ENCODE results near the gene ZDHHC16. TPM values are rescaled to one million over a fixed set of nuclear protein-coding genes. Genes with fewer than 3 reads are reported as not detected.

ZDHHC16 gene
- total RNA-seq, 1 experiment from 2014 or later = 64.5 TPM

DNA sequence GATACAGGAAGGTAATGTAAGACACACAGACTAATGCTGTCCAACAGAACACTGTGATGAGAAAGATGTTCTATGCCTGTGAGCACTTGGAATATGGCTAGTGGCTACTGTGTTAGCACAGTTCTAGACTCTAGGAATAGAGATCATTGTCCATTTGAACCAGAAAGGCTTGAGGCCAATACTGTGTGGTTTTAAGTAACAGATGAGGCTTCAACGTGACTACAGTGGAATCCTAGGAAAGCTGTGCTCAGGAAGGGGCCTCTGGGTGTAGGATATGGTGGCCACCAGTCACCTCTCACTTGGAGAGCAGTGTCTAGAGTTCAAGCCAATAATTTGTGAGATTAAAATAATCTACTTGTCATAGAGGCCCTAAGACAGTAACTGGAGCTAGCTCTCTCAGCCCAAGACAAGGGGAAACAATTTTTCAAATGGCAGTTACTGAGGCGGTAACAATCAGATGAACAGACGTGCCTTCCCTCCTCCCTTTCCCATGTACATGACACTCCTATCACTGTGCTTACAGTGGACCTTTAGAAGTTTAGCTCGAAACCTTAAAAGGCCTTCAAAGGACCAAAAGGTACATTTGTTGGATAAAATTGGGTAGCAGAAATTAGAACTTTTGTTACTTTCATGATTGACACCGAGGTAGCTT lies 10.2 kb downstream of the ZDHHC16 start:
- in situ Hi-C loops (cut with HindIII; ENCODE audit: low pct_unique_long_range_greater_than_20kb, low sequenced_read_pairs) (no loop called here), intact Hi-C loops (cut with micrococcal nuclease; ENCODE audit: unreplicated experiment) (no loop called here)
- Histone ChIP-seq H3K36me3 (ENCODE audit: control insufficient read depth, insufficient read depth, low read length) (peaks cover 24% of the 10 kb centered on the region), H3K9me3 (ENCODE audit: control insufficient read depth, insufficient read depth, low read depth, low read length) (no peaks in the 10 kb centered on the region), H3K4me1 (ENCODE audit: control insufficient read depth, insufficient read depth, low read length) (no peaks in the 10 kb centered on the region), H3K27ac (ENCODE audit: low read length) (no peak overlapping the region), H3K4me3 (ENCODE audit: low read depth in 2 of 2, low read length in 2 of 2) (no peak overlapping the region), H3K27me3 (ENCODE audit: control insufficient read depth, insufficient read depth, low read length) (no peaks in the 10 kb centered on the region)
- DNase-seq (ENCODE audit: low read depth, low spot score) = no peak
- TF ChIP-seq TCF7L2 (IDR thresholded peaks at IDR 0.05; ENCODE audit: low read depth, low read length) (no peak), SIN3A (IDR thresholded peaks at IDR 0.05; ENCODE audit: borderline replicate concordance, insufficient read depth, low read depth, low read length) (no peak), POLR2AphosphoS5 (IDR thresholded peaks at IDR 0.05; ENCODE audit: low read depth, low read length) (no peak)
- TF ChIP-seq, protein P1, sequence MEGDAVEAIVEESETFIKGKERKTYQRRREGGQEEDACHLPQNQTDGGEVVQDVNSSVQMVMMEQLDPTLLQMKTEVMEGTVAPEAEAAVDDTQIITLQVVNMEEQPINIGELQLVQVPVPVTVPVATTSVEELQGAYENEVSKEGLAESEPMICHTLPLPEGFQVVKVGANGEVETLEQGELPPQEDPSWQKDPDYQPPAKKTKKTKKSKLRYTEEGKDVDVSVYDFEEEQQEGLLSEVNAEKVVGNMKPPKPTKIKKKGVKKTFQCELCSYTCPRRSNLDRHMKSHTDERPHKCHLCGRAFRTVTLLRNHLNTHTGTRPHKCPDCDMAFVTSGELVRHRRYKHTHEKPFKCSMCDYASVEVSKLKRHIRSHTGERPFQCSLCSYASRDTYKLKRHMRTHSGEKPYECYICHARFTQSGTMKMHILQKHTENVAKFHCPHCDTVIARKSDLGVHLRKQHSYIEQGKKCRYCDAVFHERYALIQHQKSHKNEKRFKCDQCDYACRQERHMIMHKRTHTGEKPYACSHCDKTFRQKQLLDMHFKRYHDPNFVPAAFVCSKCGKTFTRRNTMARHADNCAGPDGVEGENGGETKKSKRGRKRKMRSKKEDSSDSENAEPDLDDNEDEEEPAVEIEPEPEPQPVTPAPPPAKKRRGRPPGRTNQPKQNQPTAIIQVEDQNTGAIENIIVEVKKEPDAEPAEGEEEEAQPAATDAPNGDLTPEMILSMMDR (IDR thresholded peaks at IDR 0.05) = no peak
- TF ChIP-seq, protein P2, sequence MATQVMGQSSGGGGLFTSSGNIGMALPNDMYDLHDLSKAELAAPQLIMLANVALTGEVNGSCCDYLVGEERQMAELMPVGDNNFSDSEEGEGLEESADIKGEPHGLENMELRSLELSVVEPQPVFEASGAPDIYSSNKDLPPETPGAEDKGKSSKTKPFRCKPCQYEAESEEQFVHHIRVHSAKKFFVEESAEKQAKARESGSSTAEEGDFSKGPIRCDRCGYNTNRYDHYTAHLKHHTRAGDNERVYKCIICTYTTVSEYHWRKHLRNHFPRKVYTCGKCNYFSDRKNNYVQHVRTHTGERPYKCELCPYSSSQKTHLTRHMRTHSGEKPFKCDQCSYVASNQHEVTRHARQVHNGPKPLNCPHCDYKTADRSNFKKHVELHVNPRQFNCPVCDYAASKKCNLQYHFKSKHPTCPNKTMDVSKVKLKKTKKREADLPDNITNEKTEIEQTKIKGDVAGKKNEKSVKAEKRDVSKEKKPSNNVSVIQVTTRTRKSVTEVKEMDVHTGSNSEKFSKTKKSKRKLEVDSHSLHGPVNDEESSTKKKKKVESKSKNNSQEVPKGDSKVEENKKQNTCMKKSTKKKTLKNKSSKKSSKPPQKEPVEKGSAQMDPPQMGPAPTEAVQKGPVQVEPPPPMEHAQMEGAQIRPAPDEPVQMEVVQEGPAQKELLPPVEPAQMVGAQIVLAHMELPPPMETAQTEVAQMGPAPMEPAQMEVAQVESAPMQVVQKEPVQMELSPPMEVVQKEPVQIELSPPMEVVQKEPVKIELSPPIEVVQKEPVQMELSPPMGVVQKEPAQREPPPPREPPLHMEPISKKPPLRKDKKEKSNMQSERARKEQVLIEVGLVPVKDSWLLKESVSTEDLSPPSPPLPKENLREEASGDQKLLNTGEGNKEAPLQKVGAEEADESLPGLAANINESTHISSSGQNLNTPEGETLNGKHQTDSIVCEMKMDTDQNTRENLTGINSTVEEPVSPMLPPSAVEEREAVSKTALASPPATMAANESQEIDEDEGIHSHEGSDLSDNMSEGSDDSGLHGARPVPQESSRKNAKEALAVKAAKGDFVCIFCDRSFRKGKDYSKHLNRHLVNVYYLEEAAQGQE (IDR thresholded peaks at IDR 0.05; ENCODE audit: insufficient read depth in 1 of 2, low read depth in 2 of 2, low read length in 1 of 2) = no peak
- POLR2A ChIA-PET = interaction anchor here (0.5 kb wide), 1 partner anchor 98 kb away, joined by 8 read pairs; no protein-coding TSS in a partner anchor
- no TSS peak for BruUV-seq (replicated peaks)
- CTCF ChIA-PET = no interaction called here
- ATAC-seq = no peak

DNA sequence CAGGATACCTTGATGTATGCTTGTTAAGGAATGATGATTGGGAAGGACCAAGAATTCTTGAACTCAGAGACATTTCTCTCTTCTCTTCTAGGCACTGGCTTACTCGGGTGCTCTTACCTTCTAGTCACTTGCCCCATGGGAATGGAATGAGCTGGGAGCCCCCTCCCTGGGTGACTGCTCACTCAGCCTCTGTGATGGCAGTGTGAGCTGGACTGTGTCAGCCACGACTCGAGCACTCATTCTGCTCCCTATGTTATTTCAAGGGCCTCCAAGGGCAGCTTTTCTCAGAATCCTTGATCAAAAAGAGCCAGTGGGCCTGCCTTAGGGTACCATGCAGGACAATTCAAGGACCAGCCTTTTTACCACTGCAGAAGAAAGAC lies 10.7 kb downstream of the ZDHHC16 start:
- Histone ChIP-seq H3K9me3 (ENCODE audit: control insufficient read depth, insufficient read depth, low read depth, low read length) (no peaks in the 10 kb centered on the region), H3K4me3 (ENCODE audit: low read depth in 2 of 2, low read length in 2 of 2) (no peak overlapping the region), H3K36me3 (ENCODE audit: control insufficient read depth, insufficient read depth, low read length) (peaks cover 26% of the 10 kb centered on the region), H3K27ac (ENCODE audit: low read length) (no peak overlapping the region), H3K4me1 (ENCODE audit: control insufficient read depth, insufficient read depth, low read length) (no peaks in the 10 kb centered on the region), H3K27me3 (ENCODE audit: control insufficient read depth, insufficient read depth, low read length) (no peaks in the 10 kb centered on the region)
- ChIA-PET CTCF (interaction anchor here (0.7 kb wide), 1 partner anchor 274 kb away, joined by 4 read pairs; no protein-coding TSS in a partner anchor), POLR2A (interaction anchor here (0.5 kb wide), 1 partner anchor 97 kb away, joined by 8 read pairs; no protein-coding TSS in a partner anchor)
- DNase-seq (ENCODE audit: low read depth, low spot score) (no peak), ATAC-seq (no peak)
- intact Hi-C loops (cut with micrococcal nuclease; ENCODE audit: unreplicated experiment) = no loop called here
- in situ Hi-C loops (cut with HindIII; ENCODE audit: low pct_unique_long_range_greater_than_20kb, low sequenced_read_pairs) = no loop called here
- BruUV-seq (replicated peaks) = no TSS peak
- TF ChIP-seq SIN3A (IDR thresholded peaks at IDR 0.05; ENCODE audit: borderline replicate concordance, insufficient read depth, low read depth, low read length) = no peak

DNA sequence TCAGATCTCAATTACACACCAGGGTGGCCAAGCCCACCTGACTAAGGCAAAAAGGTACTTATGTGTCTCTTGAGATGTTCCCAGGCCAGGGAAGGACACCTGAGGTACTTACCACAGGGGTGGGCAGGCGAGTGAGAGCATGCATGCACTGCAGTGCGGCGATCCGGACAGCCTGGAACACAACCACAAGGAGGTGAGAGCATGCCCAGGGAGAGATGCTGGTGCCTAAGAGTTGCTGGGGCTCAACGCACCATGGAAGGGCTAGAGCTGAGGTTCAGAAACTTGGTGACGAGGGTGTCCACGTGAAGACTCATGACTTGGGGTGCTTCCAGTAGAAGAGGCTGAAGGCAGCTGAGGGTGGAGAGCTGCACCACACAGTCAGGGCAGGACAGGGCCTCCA lies 13.1 kb downstream of the ZDHHC16 start:
- POLR2A ChIA-PET = no interaction called here
- Histone ChIP-seq H3K27ac (ENCODE audit: low read length) (no peak overlapping the region), H3K27me3 (ENCODE audit: control insufficient read depth, insufficient read depth, low read length) (no peaks in the 10 kb centered on the region), H3K4me1 (ENCODE audit: control insufficient read depth, insufficient read depth, low read length) (no peaks in the 10 kb centered on the region), H3K4me3 (ENCODE audit: low read depth in 2 of 2, low read length in 2 of 2) (no peak overlapping the region), H3K36me3 (ENCODE audit: control insufficient read depth, insufficient read depth, low read length) (peaks cover 39% of the 10 kb centered on the region), H3K9me3 (ENCODE audit: control insufficient read depth, insufficient read depth, low read depth, low read length) (no peaks in the 10 kb centered on the region)
- no peak for TF ChIP-seq SIN3A (IDR thresholded peaks at IDR 0.05; ENCODE audit: borderline replicate concordance, insufficient read depth, low read depth, low read length)
- no peak; the same call in 1 of the 2 replicates for TF ChIP-seq POLR2AphosphoS5 (IDR thresholded peaks at IDR 0.05; ENCODE audit: low read depth, low read length)
- TF ChIP-seq, protein P1 (IDR thresholded peaks at IDR 0.05) = no peak
- TF ChIP-seq, protein P2 (IDR thresholded peaks at IDR 0.05; ENCODE audit: insufficient read depth in 1 of 2, low read depth in 2 of 2, low read length in 1 of 2) = no peak
- no peak for TF ChIP-seq TCF7L2 (IDR thresholded peaks at IDR 0.05; ENCODE audit: low read depth, low read length)
- BruUV-seq (replicated peaks) = no TSS peak
- in situ Hi-C loops (cut with HindIII; ENCODE audit: low pct_unique_long_range_greater_than_20kb, low sequenced_read_pairs) = no loop called here
- CTCF ChIA-PET = interaction anchor here (0.6 kb wide), 1 partner anchor 115 kb away, joined by 4 read pairs; no protein-coding TSS in a partner anchor
- intact Hi-C loops (cut with micrococcal nuclease; ENCODE audit: unreplicated experiment) = no loop called here
- no peak for DNase-seq (ENCODE audit: low read depth, low spot score)
- no peak for ATAC-seq
